Measurements from ENCODE around the gene GFRA4.

Gene GFRA4

DNA sequence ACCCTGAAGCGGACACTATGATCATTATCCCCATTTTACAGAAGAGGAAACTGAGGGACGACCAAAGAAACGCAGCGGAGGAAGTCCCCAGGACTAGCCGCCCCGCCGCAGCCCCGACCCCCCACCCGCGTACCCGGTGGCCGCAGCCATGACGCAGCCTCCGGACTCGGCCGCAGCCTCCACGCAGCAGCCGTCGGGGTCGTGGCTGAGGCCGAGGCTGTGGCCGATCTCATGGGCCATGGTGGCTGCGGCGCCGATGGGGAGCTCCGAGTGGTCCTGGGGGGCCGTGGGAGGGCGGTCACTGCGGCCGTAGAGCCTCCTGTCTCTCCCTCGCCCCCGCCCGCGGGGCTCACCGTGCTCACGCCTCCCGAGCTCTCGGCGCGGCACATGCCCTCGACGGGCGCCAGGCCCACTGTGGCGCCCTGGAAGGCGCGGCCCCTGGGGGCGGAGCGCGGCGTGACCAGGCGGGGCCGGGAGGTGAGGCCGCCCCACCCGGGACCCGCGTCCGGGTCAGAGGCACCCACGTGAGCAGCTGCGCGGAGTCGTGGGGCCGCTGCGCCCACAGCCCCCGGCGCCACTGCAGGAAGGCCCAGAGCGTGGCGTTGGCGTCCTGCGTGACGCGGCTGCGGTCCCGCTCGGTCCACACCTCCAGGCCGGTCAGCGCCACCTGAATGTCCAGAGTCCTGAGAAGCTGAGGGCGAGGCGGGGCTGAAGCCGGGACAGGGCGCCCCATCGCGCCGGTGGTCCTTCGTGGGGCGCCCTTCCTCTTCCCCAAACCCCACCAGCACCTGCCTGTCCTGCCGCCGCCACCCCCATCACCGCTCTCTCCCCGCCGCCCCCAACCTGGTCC lies 10.2 kb upstream of the GFRA4 start:
- no peak for DNase-seq

GRCh38 chr20:3672547-3673171 lies 9.5 kb upstream of the GFRA4 start:
- no peak for DNase-seq

GRCh38 chr20:3671986-3672546 lies 8.9 kb upstream of the GFRA4 start:
- no peak for DNase-seq

GRCh38 chr20:3670945-3671344 lies 7.7 kb upstream of the GFRA4 start:
- DNase-seq, result no peak

DNA sequence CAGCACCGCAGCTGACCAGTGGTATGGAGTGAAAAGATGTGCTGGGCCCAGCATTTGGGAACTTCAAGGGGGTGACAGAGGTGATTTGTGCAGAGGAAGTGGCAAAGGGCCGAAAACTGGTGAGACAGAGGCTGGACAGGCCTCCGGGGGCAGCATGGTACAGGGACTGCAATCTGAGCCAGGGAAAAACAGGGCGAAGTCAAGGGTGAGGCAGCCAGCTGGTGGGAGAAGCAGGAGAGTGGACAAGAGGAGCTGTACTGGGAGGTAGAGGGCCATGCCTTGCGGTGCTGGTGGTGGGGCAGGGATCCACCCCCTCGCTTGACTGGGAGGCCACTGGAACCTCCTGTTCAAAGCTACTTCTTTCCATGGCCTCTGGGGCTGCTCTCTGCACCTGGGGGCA lies 7.3 kb upstream of the GFRA4 start:
- no peak for DNase-seq

GRCh38 chr20:3669710-3670367 lies 6.6 kb upstream of the GFRA4 start:
- DNase-seq, result no peak

- no peak for DNase-seq
Measured at GRCh38 chr20:3667434-3668037, 4.3 kb upstream of the GFRA4 start.

- no peak for DNase-seq
Measured at GRCh38 chr20:3663858-3664257, 659 bp upstream of the GFRA4 start.

DNA sequence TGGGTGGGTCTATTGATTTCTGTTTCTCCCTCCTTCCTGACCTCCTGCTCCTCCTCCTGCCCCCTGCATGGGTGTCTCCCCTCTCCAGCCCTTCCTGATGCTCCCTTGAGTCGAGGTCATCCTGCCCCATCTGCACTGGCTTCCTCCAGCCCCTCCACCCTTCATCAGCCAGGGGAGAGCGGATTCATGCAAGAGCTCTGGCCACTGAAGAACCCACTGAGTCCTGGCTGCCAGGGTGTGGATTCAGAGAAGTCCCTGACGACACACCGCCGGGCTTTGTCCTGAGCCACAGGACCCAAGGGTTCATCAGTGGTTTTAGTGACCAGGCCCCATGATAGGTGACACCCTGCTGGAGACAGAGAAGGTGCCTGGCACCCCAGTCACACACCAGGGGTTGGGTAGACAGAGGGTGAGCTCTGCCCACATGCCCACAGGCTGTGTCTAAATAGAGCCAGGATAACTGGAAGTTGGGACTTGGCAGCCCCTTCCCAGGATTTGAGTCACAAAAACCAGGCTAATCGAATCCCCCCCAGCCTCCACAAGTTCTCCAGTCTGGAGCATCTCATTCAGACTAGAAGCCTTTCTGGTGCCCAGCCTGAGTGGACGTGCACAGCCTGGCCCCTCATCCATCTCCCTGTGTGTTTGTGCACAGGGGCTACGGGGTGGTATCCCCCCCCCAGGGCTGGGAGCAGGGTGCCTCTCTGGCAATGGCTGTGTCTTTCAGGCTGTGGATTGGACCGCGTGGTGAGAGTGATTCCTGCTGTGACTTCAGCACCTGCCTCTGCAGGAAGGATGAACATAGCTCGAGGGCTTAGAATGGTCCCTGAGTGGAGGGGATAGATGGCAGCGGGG lies 1.2 kb downstream of the GFRA4 start:
- no peak for DNase-seq

- no peak for DNase-seq
Measured at GRCh38 chr20:3661060-3661813, 2.0 kb downstream of the GFRA4 start.

DNA sequence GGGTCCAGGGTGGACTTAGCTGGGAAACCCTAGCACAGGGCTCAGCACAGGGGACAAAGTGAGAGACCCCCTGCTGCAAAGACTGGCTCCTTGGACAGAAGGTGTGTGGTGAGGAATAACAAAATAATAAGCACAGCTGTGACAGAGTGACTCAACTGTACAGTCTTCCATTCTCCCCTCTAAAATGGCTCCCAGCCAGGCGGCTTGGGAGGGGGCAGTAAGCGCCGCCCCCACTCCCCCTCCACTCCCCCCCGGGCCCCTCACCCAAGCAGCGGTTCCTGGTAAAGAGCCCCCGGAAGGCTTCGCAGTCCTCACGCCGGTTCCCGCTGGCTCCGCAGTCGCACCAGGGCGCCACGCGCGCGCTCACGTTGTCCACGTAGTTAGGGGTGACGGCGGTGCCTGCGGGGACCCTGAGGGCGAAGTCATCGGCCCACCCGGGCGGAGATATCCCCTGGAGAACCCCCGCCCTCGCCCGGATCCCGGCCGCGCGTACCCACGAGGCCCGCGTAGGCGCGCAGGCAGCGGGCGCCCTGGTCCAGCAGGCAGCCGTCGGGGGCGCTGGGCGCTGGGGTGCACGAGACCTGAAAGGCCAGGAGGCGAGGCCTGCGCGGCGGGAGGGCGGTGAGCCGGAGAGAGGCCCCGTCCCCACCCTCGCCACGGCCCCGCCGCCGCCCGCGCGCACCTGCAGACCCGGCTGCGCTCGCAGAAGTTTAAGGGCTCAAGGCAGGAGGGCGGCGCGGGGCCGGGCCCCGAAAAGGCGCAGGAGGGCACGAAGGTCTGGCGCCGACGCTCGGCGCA lies 2.7 kb downstream of the GFRA4 start:
- no peak for DNase-seq

- no peak for DNase-seq
Measured at GRCh38 chr20:3659492-3660261, 3.5 kb downstream of the GFRA4 start.

- no peak for DNase-seq
Measured at GRCh38 chr20:3658716-3659491, 4.3 kb downstream of the GFRA4 start.

DNA sequence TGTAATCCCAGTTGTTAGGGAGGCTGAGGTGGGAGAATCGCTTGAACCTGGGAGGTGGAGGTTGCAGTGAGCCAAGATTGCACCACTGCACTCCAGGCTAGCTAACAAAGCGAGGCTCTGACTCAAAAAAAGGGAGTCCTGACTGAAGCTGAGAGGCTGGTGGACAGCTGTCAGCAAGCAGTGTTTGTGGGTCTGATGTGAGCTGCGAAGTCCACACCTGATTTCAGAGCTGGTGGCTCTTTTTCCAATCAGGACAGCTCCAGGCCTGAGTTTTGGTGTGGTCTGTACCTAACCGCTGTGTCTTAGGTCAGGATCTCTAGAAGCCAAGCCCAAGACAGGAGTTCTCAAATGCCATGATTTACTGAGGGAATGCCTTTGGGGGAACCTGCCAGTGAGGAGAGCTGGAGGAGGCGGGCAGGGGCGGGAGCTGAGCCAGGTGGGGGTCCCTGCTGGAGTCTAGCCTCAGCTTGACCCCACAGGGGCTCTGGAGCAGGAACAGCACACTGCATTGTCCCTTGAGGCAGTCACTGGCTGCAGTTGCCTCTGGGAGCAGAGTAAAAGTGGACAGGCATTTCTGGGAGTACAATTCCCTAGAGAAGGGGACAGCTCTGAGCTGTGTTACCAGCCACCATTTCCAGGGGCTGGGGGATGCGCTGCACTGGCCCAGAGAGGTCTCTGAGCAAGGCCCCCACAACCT lies 5.0 kb downstream of the GFRA4 start:
- no peak for DNase-seq

- DNase-seq, result no peak
Measured at GRCh38 chr20:3655131-3655405, 8.1 kb downstream of the GFRA4 start.

DNA sequence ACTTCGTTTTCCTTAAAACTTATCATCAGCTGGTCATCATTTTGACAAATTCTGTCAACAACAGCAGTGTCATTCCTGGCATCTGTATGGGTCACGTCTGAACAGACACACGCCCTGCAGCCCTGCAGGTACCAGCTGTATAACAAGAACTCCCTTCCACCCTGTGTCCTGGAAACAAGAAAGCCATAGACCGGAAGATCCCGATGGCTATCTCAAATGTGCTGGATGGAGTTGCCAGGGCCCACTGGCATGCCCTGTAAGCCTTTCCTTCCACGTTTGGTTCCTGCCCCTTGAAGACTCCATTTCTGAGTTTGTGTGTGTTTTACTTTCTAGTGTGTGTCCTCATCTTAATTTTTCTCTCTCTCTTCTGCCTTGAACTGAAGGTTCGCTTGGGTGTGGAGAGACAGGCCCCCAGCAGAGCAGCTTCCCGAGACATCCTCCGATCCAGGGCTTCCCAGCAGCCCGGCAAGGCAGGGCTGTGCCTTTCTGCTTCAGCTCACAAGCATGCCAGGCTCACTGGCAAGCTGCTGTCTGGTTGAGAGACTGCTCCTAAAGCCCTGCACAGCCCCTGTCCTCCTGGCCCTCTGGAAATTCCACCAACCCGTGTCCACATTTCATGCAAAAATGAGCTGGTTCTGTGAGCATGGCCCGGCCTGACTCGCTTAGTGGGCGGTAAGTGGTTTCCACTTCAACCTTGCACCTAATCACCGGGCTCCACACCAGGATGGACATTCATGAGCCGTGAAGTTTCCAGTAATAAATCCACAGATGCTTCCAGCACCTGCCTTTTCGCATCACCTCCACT lies 8.7 kb downstream of the GFRA4 start:
- no peak for DNase-seq

- no peak for DNase-seq
Measured at GRCh38 chr20:3653921-3654320, 9.3 kb downstream of the GFRA4 start.

Measured in activated CD4-positive, CD25-positive, alpha-beta regulatory T cell treated with anti-CD3 and anti-CD28 coated beads, Interleukin-2, amount 50 U/mL, for 72 hours (primary cell).